Stromal cell of bone marrow (primary cell): ENCODE results near the gene OXSM.
A peak's percentile ranks its signal among the peaks of the same experiment; 100 is the strongest.

Source experiments
- DNase-seq: peaks from one replicate; pipeline ENCODE4 v3.0.0-alpha.2; 2012; ENCODE audit warnings: low read depth

The OXSM gene

DNA sequence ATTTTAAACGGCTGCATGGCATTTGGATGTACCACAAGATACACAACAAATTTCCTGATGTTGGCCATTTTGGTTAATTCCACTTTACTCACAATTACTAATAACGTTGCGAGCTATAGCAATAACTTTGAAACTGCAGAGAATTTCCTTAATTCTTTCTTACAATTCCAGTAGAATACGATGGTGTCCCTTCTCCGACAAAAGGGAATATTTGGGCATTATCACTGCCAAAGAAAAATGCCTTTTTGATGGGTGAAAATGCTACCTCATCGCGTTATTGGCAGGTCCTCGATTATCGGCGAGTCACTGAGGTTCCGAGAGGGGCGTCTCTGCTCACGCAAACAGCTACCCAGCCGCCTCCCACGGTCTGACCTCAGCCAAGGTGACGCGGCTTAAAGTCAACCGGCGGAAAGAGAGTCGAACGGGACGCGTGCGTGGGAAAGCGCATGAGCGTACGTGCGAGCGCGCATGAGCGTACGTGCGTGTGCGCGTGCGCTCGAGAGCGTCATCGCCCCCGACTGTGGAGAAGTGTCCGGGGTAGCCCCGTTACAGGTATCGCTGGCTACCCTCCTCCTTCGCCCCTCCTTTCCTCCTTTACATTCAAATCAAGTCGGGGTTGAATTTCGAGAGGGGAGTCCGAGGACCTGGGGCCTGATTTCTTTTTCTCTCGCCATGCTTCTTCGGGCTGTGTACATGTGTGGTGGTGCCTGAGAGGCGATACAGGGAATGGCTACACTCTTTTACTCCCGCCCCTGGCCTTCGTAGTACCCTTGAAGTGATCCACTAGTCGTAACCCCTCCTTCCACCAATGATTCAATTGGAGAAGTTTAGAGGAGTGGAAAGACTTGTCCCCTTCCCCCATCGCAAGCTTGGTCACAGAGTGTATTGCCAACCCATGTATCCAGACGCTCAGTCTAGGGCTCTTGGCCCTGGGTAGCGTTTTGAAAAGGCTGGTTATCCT is at the start of gene OXSM:
Gene OXSM, plus strand, starts transcription at position 495 of the 961 bp plus-strand sequence. CDS start 931 bp downstream, outside the sequence.
- DNase-seq = peak; percentile 74

DNA sequence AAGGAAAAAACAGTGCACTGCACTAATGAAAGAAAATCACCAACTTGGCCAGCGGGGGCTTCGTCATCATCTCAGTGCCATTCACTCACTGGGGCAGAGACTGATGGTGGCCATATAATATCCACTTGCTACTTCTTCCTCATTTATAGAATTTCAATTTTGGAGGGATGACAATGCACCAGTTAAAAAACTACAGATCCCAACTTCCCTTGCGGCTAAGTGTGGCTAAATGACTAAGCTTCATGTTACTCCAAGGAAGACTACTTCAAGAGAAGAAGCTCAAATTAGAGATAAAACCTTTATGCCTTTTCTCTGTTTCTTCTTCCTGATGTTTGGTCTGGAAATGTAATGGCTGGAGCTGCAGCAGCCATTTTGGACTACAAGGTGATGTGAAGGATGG is 45.4 kb upstream of the OXSM start:
- DNase-seq = no peak

DNA sequence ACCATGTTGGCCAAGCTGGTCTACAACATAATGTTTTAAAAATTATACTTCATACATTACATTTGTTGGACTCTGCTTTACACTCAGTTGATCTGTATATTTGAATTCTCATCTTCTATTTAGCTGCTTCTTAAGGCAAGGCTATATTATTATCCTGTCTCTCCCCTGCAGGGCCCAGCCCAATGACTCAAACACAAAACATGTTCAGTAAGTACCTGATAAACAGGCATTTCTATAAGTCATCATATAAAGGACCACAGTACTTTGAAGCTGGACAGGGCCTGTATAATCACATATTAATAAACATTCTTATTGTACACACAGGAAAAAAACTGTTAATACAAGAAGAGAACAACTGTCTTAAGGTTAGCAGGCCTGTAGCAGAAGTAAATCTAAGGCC is 42.9 kb upstream of the OXSM start:
- DNase-seq = no peak

DNA sequence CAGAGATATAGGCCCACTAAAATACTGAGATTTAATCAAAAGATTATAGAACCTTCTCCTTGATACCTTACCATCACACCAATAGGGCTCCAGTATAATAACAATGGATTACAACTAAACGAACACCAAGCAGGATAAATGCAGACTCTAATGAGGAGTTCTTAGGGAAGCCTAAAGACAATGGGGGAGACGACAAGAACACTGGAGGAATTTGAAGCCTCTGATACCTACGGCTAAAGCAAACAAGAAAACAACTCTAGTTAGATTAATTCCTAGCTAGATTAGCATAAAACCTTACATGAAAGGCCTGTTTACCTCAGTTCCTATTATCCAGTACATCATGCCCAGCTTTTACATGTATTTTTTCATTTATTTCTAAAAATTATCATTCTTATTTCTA is 41.7 kb upstream of the OXSM start:
- DNase-seq = no peak

DNA sequence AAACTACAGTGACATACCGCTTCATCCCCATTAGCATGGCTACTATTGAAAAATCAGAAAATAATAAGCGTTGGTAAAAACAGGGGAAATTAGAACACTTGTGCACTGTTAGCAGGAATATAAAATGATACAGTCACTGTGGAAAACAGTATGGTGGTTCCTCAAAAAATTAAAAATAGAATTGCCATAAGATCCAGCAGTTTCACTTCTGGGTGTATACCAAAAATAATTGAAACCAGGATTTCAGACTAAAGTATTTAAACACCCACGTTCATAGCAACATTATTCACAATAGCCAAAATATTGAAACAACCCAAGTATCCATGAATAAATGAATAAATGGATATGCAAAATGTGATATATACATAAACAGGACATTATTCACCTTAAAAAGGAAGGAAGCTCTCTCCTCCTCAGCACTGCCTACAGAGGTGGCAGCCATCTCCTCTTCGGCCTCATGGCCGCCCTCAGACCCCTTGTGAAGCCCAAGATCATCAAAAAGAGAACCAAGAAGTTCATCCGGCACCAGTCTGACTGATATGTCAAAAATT is 40.8 kb upstream of the OXSM start:
- no peak for DNase-seq

DNA sequence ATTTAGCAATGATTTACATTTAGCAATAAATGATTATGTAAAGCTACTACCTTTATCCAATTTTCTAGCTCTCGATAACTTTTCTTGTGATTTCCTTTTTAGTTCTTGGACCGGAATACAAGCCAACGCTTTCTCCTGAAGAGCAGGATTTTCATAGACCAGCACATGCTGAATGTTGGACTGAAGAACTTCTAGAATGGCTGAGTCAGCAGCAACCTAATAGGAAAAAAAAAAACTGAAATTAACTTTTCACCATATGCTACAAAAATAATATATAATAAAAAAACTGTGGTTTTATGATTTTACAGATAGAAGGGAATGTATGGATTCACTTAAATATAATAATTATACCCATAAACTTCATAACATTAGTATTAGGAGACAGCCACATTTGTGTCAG is 38.8 kb upstream of the OXSM start:
- DNase-seq = no peak

DNA sequence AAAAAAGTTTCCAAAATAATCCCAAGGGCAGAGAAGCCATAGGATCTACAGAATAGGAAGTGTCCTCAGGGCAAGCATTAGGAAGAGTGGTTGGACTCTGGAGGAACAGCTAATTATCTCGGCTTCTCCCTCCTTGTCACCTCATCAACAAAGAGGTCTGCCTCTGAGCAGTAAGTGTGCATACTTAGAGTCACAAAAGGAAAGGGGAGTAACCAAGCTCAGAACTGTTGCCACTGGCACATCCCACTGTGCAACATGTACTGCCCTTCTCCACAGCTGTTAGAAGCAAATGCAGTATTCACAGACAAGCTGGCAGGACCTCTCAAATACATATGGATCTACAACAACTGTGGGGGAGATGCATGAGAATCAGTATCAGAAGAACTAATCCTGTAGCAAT is 38.2 kb upstream of the OXSM start:
- DNase-seq = no peak

DNA sequence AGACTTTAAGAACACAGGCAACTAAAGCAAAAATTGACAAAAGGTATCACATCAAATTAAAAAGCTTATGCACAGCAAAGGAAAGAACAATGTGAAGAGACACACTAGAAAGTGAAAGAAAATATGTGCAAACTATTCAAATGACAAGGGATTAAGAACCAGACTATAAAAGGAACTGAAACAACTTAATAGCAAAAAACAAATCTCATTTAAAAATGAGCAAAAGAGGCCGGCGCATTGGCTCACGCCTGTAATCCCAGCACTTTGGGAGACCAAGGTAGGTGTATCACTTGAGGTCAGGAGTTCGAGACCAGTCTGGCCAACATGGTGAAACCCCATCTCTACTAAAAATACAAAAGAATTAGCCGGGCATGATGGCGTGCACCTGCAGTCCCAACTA is 21.0 kb upstream of the OXSM start:
- DNase-seq = no peak

DNA sequence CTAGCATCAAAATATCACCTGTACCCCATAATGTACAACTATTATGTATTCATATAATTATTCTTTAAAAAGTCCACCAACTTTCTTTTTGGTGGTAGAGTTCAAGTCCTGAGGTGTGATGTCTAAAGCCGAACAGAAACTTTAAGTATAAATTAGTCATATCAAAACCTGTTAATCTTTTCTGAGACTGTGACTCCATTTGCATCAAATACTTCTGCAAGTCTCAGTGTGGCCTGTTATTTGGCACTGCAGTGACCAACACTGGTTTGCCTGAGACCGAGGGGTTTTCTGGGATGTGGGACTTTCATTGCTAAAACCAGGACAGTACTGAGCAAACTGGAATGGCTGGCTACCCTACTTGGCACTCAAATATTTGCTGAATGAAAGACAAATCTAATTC is 14.0 kb upstream of the OXSM start:
- DNase-seq = no peak

DNA sequence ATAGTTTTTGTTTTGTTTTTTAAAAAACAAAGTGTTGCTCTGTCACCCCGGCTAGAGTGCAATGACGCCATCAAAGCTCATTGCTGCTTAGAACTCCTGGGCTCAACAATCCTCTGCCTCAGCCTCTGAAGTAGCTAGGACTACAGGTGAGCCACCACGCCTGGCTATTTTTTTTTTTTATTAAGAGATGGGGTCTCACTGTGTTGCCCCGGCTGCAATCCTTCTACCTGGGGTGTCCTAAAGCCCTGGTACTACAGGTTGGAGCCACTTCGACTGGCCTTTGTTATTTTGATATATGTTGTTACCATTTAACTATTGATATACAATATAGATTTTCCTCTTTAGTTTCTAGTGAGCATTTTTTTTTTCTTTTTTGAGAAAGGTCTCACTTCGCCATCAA is 9.3 kb upstream of the OXSM start:
- DNase-seq = no peak

DNA sequence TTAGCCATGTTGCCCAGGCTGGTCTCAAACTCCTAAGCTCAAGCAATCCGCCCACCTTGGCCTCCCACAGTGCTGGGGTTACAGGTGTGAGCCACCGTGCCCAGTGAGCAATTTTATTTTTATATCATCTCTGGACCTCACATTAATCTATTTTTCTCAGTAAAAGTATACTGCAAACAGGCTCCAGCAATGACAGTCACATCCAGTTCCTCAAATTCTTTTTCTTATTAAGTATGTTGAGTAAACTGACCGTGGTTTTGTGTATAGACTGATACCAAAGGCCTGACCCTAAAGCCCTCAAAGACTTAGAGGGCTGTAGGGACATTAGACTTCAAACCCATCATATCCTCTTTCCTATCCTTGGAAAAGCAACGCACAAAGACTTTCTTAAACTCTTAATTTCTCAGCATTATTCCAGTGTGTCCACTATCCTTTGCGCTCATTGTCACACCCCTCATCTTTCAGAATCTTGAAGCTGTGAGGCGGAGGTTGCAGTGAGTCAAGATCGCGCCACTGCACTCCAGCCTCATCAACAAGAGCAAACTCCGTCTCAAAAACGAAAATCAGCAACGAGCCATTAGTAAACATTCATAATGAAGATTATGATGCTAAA is 8.6 kb upstream of the OXSM start:
- DNase-seq = no peak

DNA sequence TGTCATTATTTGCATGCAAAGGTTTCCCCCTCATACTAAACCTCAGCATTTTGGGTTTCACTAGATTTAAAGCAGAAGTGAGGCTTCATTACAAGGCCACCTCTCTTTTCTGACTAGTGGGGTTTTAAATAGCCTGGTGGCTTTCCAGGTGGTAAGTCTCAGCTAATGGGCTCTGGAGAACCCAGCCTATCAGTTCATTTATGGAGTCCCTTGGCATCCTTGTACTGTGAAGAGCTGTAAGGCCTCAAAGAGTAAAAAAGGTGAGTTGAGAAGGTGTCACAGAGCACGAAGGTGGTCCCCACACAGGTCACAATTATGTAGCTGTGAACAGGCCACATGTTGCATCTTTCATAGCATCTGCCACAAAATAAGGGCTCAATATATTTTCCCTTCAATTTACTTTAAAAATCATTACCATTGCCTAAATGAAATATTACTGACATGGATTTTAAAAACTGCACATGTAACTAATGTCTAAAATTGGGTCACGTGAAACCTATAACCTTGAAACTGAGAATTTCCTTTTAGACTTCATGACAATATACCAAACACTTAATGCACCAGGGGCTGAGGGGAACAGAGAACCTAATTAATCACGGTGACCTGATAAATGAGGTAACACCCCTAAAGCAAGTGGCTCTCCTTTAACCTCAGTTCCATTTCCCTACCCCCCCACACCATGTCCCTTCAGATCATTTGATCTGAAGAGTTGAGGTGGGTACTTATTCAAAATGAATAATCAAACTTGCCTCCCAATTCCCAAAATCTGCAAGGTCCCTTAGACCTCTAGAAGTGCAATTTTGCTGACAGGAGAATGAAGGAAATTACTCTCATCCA is 7.9 kb upstream of the OXSM start:
- no peak for DNase-seq

DNA sequence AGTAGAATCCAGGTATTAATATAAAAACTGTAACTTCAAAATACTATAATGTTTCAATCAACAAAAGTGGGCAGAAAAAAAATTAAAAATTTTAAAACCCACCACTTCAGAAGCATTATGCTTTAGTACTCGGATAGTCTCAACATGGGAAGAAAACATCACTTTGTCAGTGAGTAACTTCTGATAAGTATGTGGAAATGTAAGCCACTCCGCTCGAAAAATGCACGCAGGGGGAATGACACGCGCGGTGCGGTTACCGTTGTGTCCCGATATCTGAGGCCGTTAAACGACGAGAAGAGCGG is 7.3 kb upstream of the OXSM start:
- DNase-seq = no peak

DNA sequence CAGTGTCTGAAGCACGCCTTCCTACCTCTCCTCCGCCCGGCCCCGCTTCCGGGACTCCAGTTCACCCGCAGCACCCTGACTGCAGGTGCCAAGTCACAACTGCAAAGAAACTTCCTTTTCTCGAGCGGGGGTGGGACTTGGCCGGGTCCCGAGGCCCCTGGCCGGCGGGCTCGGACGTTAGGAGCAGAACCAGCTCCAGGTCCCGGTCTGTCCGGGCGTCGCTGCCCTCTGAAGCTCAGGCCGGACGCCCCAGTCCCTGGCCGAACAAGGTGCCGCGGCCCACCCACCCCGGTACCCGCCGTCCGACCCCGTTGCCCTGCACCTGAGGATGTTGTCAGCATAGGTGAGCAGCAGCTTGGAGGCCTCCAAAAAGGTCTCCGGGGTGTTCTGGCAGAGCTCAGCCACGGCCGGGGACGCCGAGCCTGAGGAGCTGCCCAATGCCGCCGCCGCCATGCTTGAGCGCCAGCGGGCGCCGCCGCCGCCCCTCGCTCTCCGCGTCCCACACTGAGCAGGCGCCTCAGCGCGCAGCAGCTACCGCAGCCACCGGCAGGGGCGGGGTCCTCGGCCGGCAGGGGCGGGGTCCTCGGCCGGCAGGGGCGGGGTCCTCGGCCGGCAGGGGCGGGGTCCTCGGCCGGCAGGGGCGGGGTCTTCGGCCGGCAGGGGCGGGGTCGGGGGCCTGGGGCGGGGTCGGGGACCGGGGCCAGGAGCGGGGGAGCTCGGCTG is 6.8 kb upstream of the OXSM start, which contains the start of gene NGLY1:
Gene NGLY1, minus strand, starts transcription at position 506 of the 723 bp plus-strand sequence. Its CDS starts 53 bp downstream, at position 453.
- DNase-seq = peak; percentile 55

DNA sequence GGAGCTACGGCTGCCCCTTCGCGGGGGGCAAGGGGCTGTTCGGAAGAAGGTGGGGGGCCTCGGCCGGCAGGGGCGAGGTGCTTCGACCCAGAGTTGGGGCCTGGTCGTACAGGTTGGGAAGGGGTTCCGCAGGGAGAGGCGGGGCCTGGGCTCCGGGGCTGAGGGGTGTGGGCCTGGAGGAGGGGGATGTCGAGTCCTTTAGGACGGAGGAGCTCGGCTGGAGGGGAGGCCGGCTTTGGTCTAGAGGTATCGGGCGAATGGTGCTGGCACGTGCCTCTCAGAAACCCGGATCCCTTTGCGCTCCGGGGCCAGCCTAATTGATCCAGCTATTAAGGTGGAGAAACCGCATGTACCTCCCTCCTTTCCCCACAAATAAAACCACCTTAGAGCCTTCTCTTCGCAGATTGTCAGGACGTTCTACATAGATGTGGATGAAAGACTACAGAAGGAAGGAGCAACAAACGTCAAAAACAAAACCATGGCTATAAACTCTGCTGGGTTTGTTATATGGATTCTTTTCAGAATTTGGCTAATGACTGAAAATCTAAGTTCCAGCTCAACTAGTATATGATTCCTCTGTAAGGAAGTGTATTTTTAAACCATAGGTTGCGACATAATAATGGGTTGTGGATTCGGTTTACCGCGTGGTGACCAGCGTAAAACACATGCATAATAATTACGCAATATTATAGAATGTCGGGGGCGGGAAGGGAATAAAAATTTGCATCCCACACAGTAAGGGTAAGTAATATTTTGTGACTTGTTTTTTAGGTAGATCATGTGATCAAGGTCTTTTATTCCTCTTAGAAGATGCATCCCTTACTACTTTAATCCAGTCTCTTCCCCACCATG is 6.0 kb upstream of the OXSM start:
- DNase-seq = peak; percentile 5

DNA sequence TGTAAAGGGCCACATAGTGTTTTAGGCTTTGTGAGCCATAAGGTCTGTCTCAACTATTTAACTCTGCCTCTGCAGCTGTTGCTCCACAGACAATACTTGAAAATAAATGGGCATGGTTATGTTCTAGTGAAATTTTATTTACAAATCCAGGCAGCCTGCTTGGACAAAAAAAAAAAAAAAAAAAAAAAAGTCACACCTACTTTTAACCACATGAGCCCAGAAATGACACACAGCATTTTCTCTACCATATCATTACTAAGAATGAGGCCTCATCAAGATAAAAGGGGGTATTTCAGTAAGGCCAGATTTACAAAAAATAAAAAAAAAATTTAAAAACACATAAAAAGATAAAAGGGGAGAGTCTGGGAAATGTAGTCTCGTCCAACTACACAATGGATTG is 4.9 kb upstream of the OXSM start:
- no peak for DNase-seq

DNA sequence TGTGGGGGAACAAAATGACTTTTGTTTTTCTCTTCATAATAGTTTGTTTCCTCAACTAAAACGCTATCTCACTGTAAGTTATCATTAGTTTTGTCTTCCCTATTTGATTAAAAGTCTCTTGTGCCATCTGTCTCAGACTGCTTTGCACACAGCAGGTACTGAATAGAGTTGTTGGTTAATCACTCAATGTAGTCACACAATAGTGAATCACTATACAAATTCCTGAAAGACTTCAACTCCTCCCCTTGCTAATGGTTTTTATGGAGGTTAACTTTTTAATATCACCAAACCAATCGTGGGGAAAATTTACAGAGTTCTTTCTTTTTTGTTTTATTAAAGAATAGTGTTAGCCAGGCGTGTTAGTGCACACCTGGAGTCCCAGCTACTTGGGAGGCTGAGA is 4.1 kb upstream of the OXSM start:
- DNase-seq = no peak

DNA sequence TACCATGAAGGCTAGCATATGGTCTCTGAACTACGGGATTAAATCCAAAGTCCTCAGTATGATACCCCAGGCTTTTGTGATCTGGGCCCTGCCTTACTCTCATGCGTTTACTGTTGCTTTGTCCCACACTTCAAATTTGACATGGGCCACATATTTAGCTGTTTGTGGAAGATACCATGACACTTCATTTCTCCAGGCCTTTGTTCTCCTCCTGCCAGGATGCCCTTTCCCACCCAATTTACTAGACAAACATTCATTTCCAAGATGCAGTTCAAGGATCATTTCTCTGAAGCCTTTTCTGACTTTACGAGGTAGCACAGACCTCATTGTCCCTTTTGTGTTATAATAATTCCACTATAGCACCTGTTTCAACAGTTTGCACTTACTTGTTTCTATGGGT is 2.2 kb upstream of the OXSM start:
- no peak for DNase-seq

DNA sequence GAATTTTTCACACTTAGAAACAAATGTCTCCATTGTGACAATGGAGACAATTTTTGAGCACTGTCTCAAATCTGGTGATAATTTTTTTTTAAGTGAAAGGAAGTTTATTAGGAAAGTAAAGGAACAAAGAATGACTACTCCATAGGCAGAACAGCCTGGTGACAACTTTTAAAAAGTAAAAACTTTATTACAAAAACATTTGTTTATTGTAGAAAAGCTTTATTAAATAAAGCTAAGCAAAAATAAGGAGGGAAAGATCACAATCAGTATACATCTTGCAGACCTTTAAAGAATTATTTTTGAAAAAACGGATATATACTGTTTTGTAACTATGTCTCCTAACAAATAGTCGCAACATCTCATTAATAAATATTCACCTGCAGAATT is 688 bp upstream of the OXSM start:
- no peak for DNase-seq

DNA sequence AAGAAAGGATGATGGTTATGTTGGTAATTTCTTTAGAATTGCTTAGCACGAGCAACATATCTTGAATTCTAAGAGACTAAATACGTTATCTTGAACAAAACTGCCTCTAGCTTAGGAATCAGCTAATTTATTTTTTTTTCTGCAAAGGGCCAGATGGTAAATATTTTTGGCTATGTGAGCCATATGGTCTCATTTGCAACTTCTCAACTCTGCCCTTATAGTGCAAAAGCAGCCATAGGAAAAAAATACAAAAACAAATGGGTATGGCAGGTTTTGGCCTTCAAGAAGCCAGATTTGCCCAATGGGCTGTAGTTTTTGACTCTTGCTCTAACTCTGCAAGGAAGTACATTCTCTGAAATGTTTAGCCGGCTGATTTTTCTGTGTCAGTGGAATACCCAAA is 11.9 kb downstream of the OXSM start:
- no peak for DNase-seq

DNA sequence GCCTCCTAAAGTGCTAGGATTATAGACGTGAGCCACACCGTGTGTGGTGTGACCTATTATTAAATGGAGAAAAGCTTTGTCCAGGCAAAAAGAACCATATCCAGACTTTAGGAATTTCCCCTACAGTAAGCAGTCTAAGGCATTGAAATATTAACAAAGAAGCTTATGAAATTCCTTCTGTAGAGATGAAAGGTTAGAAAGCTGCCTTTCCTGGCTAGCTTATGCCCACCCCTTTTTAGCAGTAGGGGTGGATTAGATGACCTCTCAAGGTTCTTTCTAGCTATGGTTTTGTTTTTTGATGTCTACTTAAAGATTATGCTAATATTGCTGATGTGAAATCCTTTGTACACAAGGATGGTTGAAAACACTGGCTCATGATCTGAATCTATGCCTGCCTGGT is 13.9 kb downstream of the OXSM start:
- no peak for DNase-seq
